ENCODE data around the gene TCF19. TPM values are rescaled to one million over a fixed set of nuclear protein-coding genes. Genes with fewer than 3 reads are reported as not detected.

TCF19 gene
- total RNA-seq, 4 donors from 2014 or later = 18.9 to 24.2 (median 20.8) TPM

- intact Hi-C loops (cut with DNase I; ENCODE audit: low total_unique reads) = no loop called here
- WGBS, 2 donors = 95% methylated on average over 7 of the region's 7 CpGs
- TF ChIP-seq POLR2A (IDR thresholded peaks at IDR 0.05) = no peak
- no peak for TF ChIP-seq CTCF (IDR thresholded peaks at IDR 0.05)
- no peak overlapping the region for H3K4me3 ChIP-seq (ENCODE audit: low read depth, poor library complexity, severe bottlenecking)
- no peak for DNase-seq (ENCODE audit: low spot score in 2 of 2)
These were observed 5.6 kb upstream of the TCF19 start for GRCh38 chr6:31152781-31153180.

GRCh38 chr6:31154436-31154835 is 4.0 kb upstream of the TCF19 start:
- intact Hi-C loops (cut with DNase I; ENCODE audit: low total_unique reads) = no loop called here
- no peak overlapping the region for H3K4me3 ChIP-seq (ENCODE audit: low read depth, poor library complexity, severe bottlenecking)
- TF ChIP-seq CTCF (IDR thresholded peaks at IDR 0.05) (no peak), POLR2A (IDR thresholded peaks at IDR 0.05) (no peak)
- DNase-seq (ENCODE audit: low spot score in 2 of 2) = no peak
- 91 to 95% methylated on average over 15 of the region's 15 CpGs for WGBS, 2 donors

GRCh38 chr6:31156641-31157040 is 1.7 kb upstream of the TCF19 start:
- intact Hi-C loops (cut with DNase I; ENCODE audit: low total_unique reads) = no loop called here
- no peak overlapping the region for H3K4me3 ChIP-seq (ENCODE audit: low read depth, poor library complexity, severe bottlenecking)
- 92 to 95% methylated on average over 7 of the region's 7 CpGs for WGBS, 2 donors
- TF ChIP-seq CTCF (IDR thresholded peaks at IDR 0.05) (no peak), POLR2A (IDR thresholded peaks at IDR 0.05) (no peak)
- DNase-seq (ENCODE audit: low spot score in 2 of 2) = no peak

GRCh38 chr6:31157513-31158139 is 763 bp upstream of the TCF19 start, which contains the start of gene CCHCR1:
TSS of gene CCHCR1 (minus strand) at chr6:31157802. CDS start at chr6:31157600, 202 bp downstream.
- WGBS, 2 donors = 4 to 6% methylated on average over 14 of the region's 14 CpGs
- intact Hi-C loops (cut with DNase I; ENCODE audit: low total_unique reads) = no loop called here

GRCh38 chr6:31158863-31159855 is 770 bp downstream of the TCF19 start:
- H3K4me3 ChIP-seq (ENCODE audit: low read depth, poor library complexity, severe bottlenecking) = peak overlapping the region; percentile 45
- TF ChIP-seq CTCF (IDR thresholded peaks at IDR 0.05) = no peak
- no peak for TF ChIP-seq POLR2A (IDR thresholded peaks at IDR 0.05)
- WGBS, 2 donors = 9 to 10% methylated on average over 22 to 31 of the region's 35 CpGs
- no peak for DNase-seq (ENCODE audit: low spot score in 2 of 2)
- intact Hi-C loops (cut with DNase I; ENCODE audit: low total_unique reads) = no loop called here

More at GRCh38 chr6:31157513-31158139, 763 bp upstream of the TCF19 start, which contains the start of gene CCHCR1:
- TF ChIP-seq POLR2A (IDR thresholded peaks at IDR 0.05) (no peak), CTCF (IDR thresholded peaks at IDR 0.05) (no peak)
- no peak for DNase-seq (ENCODE audit: low spot score in 2 of 2)
- peak within 1 kb of the TSS; percentile 45 for H3K4me3 ChIP-seq (ENCODE audit: low read depth, poor library complexity, severe bottlenecking)

Data from lower leg skin (tissue), 4 donors.